SK-N-SH (cell line): Measurements from ENCODE around the gene TREM1. TPM values are rescaled to one million over a fixed set of nuclear protein-coding genes. Genes with fewer than 3 reads are reported as not detected.

Experiments
- CTCF ChIA-PET: fragments of 300-600, 350-600 bp; formaldehyde crosslinking; extraction: SDS; loops from one replicate; lab custom pipeline; 2021; lab: Yijun Ruan, JAX
- POLR2A ChIA-PET: fragments of 350-600 bp; sonication (Branson Sonifier 250); formaldehyde crosslinking; extraction: SDS; loops from one replicate; lab custom pipeline; 2020; ENCODE audit warnings: antibody characterized with exemption, inconsistent platforms; lab: Yijun Ruan, JAX
- DNase-seq: peaks from one replicate; pipeline ENCODE4 v3.0.0; 2012
- H2AFZ ChIP-seq: fragments of 200-600 bp; sonication (generic); 2 replicates; pipeline ENCODE4 v1.8.1; 2016; ENCODE audit warnings: antibody characterized with exemption, mild to moderate bottlenecking, low read depth
- H3F3A ChIP-seq: fragments of 200-600 bp; sonication (generic); replicated peaks from 2 replicates; pipeline ENCODE3; 2016; ENCODE audit warnings: antibody characterized with exemption, mild to moderate bottlenecking; ENCODE audit not compliant: insufficient read depth
- H3K27ac ChIP-seq, 2 experiments: fragments of 200-500 bp in 1 of 2; fragments of 200-600 bp in 1 of 2; sonication (Bioruptor generic) in 1 of 2; sonication (generic), shearing (Covaris generic) in 1 of 2; 2 replicates each; pipeline versions ENCODE4 v1.5.1 to v1.6.1; 2014 to 2016; ENCODE audit warnings: low read depth in 2 of 2, inconsistent platforms in 1 of 2, low read length in 1 of 2, mild to moderate bottlenecking in 1 of 2, mixed read lengths in 1 of 2
- H3K27me3 ChIP-seq: fragments of 200-600 bp; sonication (generic), shearing (Covaris generic); 2 replicates; pipeline ENCODE4 v1.6.1; 2016; ENCODE audit warnings: mixed run types; ENCODE audit not compliant: insufficient read depth
- H3K36me3 ChIP-seq, 2 experiments: fragments of 200-500 bp in 1 of 2; fragments of 200-600 bp in 1 of 2; sonication (Bioruptor generic) in 1 of 2; sonication (generic) in 1 of 2; replicated peaks in 1 of 2; 2 replicates each; pipeline versions ENCODE3 to v1.5.1; 2014 to 2016; ENCODE audit warnings: low read length in 1 of 2, mild to moderate bottlenecking in 1 of 2; ENCODE audit not compliant: insufficient read depth in 2 of 2, control insufficient read depth in 1 of 2
- H3K4me1 ChIP-seq, 2 experiments: fragments of 200-500 bp in 1 of 2; fragments of 200-600 bp in 1 of 2; sonication (Bioruptor generic) in 1 of 2; sonication (generic), shearing (Covaris generic) in 1 of 2; 2 replicates each; pipeline versions ENCODE4 v1.5.1 to v1.6.1; 2014 to 2016; ENCODE audit warnings: low read depth in 1 of 2, low read length in 1 of 2, mixed run types in 1 of 2; ENCODE audit not compliant: insufficient read depth in 2 of 2, control insufficient read depth in 1 of 2
- H3K4me2 ChIP-seq: fragments of 200-600 bp; sonication (generic), shearing (Covaris generic); 2 replicates; pipeline ENCODE4 v1.6.1; 2017; ENCODE audit warnings: mixed run types
- H3K4me3 ChIP-seq, 2 experiments: fragments of 200-500 bp in 1 of 2; fragments of 200-600 bp in 1 of 2; sonication (Bioruptor generic) in 1 of 2; sonication (generic), shearing (Covaris generic) in 1 of 2; 2 replicates each; pipeline versions ENCODE4 v1.5.1 to v1.8.1; 2014 to 2016; ENCODE audit warnings: low read depth in 2 of 2, inconsistent platforms in 1 of 2, low read length in 1 of 2, mild to moderate bottlenecking in 1 of 2, mixed read lengths in 1 of 2, moderate library complexity in 1 of 2
- H3K79me2 ChIP-seq: fragments of 200-600 bp; sonication (generic); 2 replicates; pipeline ENCODE4 v1.8.1; 2017; ENCODE audit warnings: mild to moderate bottlenecking; ENCODE audit not compliant: insufficient read depth
- H3K9ac ChIP-seq: fragments of 200-600 bp; sonication (generic); 2 replicates; pipeline ENCODE4 v1.6.1; 2017; ENCODE audit warnings: mixed run types
- H3K9me2 ChIP-seq: fragments of 200-600 bp; sonication (generic); 2 replicates; pipeline ENCODE4 v1.6.1; 2017; ENCODE audit warnings: mixed run types
- H3K9me3 ChIP-seq: fragments of 200-600 bp; sonication (generic); 2 replicates; pipeline ENCODE4 v1.6.1; 2017; ENCODE audit warnings: mixed run types, mild to moderate bottlenecking, moderate library complexity
- H4K20me1 ChIP-seq: fragments of 200-600 bp; sonication (generic); 2 replicates; pipeline ENCODE4 v1.6.1; 2017; ENCODE audit warnings: mild to moderate bottlenecking, mixed run types; ENCODE audit not compliant: insufficient read depth
- ELF1 ChIP-seq: IDR thresholded peaks from 2 replicates; pipeline ENCODE4 v1.4.0; 2012
- EP300 ChIP-seq, 2 experiments: IDR thresholded peaks; 2 replicates each; pipeline versions ENCODE4 v1.4.0 to v1.6.1; 2012; ENCODE audit warnings: borderline replicate concordance in 1 of 2, low read depth in 1 of 2, low read length in 1 of 2
- FOSL2 ChIP-seq: IDR thresholded peaks from 2 replicates; pipeline ENCODE4 v1.4.0; 2012; ENCODE audit warnings: low read depth, mild to moderate bottlenecking, moderate library complexity, borderline replicate concordance
- GABPA ChIP-seq: IDR thresholded peaks from 2 replicates; pipeline ENCODE4 v1.4.0; 2012; ENCODE audit warnings: low read depth, mild to moderate bottlenecking
- GATA2 ChIP-seq: sonication (generic); formaldehyde crosslinking; IDR thresholded peaks from 2 replicates; pipeline ENCODE4 v1.5.0; 2020; ENCODE audit warnings: mild to moderate bottlenecking, missing genetic modification reagents
- JUND ChIP-seq: IDR thresholded peaks from 2 replicates; pipeline ENCODE4 v1.4.0; 2012
- MEF2A ChIP-seq: IDR thresholded peaks from 2 replicates; pipeline ENCODE4 v1.4.0; 2012; ENCODE audit warnings: low read depth, borderline replicate concordance
- NFIC ChIP-seq: IDR thresholded peaks from 2 replicates; pipeline ENCODE4 v1.4.0; 2012; ENCODE audit warnings: borderline replicate concordance
- NRF1 ChIP-seq: IDR thresholded peaks from 2 replicates; pipeline ENCODE4 v1.6.1; 2012; ENCODE audit warnings: low read depth, mild to moderate bottlenecking, low read length
- RAD21 ChIP-seq: IDR thresholded peaks from 2 replicates; pipeline ENCODE4 v1.6.1; 2012; ENCODE audit warnings: mild to moderate bottlenecking, low read length
- SIN3A ChIP-seq: IDR thresholded peaks from 2 replicates; pipeline ENCODE4 v1.6.1; 2012; ENCODE audit warnings: low read depth, mild to moderate bottlenecking, low read length, moderate library complexity, borderline replicate concordance
- SMC3 ChIP-seq: IDR thresholded peaks from 2 replicates; pipeline ENCODE4 v1.6.1; 2012; ENCODE audit warnings: low read depth, low read length, improper control_type of control experiment
- TAF1 ChIP-seq: IDR thresholded peaks from 2 replicates; pipeline ENCODE4 v1.6.1; 2012; ENCODE audit warnings: low read depth, mild to moderate bottlenecking, low read length, moderate library complexity, borderline replicate concordance
- TCF12 ChIP-seq: IDR thresholded peaks from 2 replicates; pipeline ENCODE4 v1.4.0; 2012
- TEAD4 ChIP-seq: IDR thresholded peaks from 2 replicates; pipeline ENCODE4 v1.4.0; 2012; ENCODE audit warnings: mild to moderate bottlenecking, borderline replicate concordance; ENCODE audit not compliant: insufficient read depth
- WGBS: methylation state at CpG from one replicate; pipeline ENCODE4 v1.1.6; 2017; ENCODE audit warnings: low lambda C conversion rate; 5-methylcytosine and 5-hydroxymethylcytosine counted together
- polyA plus RNA-seq, 3 experiments: library from polyadenylated mRNA; depleted of rRNA; stranded (reverse); fragments of >200 nt; gene quantifications; 2 replicates each; pipeline ENCODE4 v1.2.3, GENCODE V29; 2012
- TF ChIP-seq, protein P1 (sequence below): IDR thresholded peaks from 2 replicates; pipeline ENCODE4 v1.6.1; 2012; ENCODE audit warnings: mild to moderate bottlenecking, low read depth, low read length, moderate library complexity
- TF ChIP-seq, protein P2 (sequence below): IDR thresholded peaks from 2 replicates; pipeline ENCODE4 v1.4.0; 2012; ENCODE audit warnings: low read depth
- TF ChIP-seq, protein P3 (sequence below): IDR thresholded peaks from 2 replicates; pipeline ENCODE4; 2012
- TF ChIP-seq, protein P4 (sequence below): fragments of 200-600 bp; sonication (generic); IDR thresholded peaks from 2 replicates; pipeline ENCODE4 v1.6.1; 2017; ENCODE audit warnings: antibody characterized with exemption, mild to moderate bottlenecking, moderate library complexity

Gene TREM1
- polyA plus RNA-seq, 1 of the 3 experiments (the other 2 are of a cell fraction) = not detected

DNA sequence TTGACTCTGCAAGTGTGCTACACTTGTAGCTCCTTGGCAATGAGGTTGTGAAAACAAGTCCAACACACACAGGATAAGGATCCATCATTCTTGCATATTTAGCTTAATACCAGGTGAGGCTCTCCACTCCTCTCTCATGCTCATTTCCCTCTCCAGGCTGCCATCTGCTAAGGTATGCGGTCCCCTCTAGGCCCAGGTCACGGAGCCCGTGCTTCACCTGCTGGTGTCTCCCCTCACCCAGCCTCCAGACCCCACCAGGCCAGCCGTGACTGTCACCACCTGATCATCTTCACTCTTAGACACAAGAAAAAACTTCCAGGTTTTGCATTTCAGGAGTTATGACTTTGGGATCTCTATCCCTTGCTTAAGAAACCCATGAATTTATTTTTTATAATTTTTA lies 34.7 kb upstream of the TREM1 start:
- Histone ChIP-seq H3K27me3 (peaks cover 12% of the 10 kb centered on the region; the same call in 1 of the 2 replicates), H3K9me3 (no peaks in the 10 kb centered on the region), H3K4me2 (no peak overlapping the region), H3K79me2 (no peaks in the 10 kb centered on the region), H3K9me2 (no peaks in the 10 kb centered on the region), H3F3A (peaks cover 6% of the 10 kb centered on the region), H3K9ac (no peak overlapping the region), H3K4me1 (peaks cover 0 to 2% of the 10 kb centered on the region in 2 experiments; a peak in 1 of 4 replicates), H3K27ac (no peak overlapping the region), H4K20me1 (no peaks in the 10 kb centered on the region), H2AFZ (no peak overlapping the region), H3K36me3 (no peaks in the 10 kb centered on the region), H3K4me3 (no peak overlapping the region)
- DNase-seq = no peak
- CTCF ChIA-PET = interaction anchor here (1.2 to 4.9 kb wide), 3 partner anchors 11 to 15 kb away, joined by 3 to 80 read pairs (median 50); partner anchors contain the start of gene NCR2
- TF ChIP-seq SMC3 (no peak), NFIC (no peak), GATA2 (CRISPR knock-in tag) (no peak), GABPA (no peak), JUND (no peak), NRF1 (no peak), TCF12 (no peak), RAD21 (no peak), ELF1 (no peak)
- TF ChIP-seq, protein P1, sequence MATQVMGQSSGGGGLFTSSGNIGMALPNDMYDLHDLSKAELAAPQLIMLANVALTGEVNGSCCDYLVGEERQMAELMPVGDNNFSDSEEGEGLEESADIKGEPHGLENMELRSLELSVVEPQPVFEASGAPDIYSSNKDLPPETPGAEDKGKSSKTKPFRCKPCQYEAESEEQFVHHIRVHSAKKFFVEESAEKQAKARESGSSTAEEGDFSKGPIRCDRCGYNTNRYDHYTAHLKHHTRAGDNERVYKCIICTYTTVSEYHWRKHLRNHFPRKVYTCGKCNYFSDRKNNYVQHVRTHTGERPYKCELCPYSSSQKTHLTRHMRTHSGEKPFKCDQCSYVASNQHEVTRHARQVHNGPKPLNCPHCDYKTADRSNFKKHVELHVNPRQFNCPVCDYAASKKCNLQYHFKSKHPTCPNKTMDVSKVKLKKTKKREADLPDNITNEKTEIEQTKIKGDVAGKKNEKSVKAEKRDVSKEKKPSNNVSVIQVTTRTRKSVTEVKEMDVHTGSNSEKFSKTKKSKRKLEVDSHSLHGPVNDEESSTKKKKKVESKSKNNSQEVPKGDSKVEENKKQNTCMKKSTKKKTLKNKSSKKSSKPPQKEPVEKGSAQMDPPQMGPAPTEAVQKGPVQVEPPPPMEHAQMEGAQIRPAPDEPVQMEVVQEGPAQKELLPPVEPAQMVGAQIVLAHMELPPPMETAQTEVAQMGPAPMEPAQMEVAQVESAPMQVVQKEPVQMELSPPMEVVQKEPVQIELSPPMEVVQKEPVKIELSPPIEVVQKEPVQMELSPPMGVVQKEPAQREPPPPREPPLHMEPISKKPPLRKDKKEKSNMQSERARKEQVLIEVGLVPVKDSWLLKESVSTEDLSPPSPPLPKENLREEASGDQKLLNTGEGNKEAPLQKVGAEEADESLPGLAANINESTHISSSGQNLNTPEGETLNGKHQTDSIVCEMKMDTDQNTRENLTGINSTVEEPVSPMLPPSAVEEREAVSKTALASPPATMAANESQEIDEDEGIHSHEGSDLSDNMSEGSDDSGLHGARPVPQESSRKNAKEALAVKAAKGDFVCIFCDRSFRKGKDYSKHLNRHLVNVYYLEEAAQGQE = no peak
- TF ChIP-seq, protein P2, sequence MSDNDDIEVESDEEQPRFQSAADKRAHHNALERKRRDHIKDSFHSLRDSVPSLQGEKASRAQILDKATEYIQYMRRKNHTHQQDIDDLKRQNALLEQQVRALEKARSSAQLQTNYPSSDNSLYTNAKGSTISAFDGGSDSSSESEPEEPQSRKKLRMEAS = no peak
- POLR2A ChIA-PET = no interaction called here
- 33% methylated on average over 4 of the region's 4 CpGs for WGBS

DNA sequence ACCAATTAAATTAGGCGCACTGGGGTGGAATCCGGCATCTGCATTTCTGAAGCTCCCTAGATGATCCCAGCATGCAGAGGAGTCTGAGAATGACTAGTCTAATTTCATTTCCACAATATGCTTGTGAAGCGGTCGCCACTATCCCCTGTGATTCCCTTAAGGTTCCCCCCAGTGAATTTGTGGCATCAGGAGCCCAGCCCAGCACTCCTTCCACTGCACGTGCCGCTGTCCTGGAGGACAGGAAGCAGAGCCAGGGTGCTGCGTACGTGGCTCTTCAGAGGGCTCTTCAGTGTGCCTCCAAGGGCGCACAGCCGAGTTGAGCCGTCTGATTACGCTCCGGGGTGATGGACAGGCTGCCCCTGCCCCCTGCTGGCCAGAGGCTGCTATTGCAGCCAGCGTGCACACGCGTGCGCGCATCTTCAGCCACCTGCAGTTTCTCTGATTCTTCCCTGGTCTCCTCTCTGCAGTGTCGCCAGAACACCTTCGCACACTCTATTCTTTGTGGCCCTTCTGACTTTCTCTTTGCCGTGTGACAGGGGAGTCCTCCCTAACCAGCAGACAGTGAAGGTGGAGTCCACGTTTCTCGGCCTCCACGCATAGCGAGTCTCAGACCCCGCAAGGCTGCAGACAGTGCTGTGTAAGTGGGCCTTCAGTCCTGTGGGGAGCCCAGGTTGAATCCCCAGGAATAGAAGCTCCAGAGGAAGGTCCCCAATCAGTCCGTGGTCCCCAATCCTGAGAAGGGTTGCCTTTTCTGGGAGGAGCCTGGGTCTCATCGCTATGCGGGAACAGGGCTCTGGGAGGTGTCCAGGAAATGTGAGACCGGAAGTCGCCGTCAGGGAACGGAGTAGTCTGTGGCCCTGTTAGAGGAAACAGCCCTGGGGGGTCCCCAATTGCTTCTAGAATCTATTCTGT lies 32.4 kb upstream of the TREM1 start:
- Histone ChIP-seq H3K9ac (no peak overlapping the region), H3K4me1 (peaks cover 0 to 2% of the 10 kb centered on the region in 2 experiments; a peak in 1 of 4 replicates), H3K4me3 (peak overlapping the region; percentile 28 to 60), H3K27ac (no peak overlapping the region), H3K36me3 (no peaks in the 10 kb centered on the region), H3K4me2 (peak overlapping the region; percentile 85), H3K27me3 (peaks cover 20% of the 10 kb centered on the region), H3F3A (peaks cover 6% of the 10 kb centered on the region), H2AFZ (peak overlapping the region; percentile 66), H4K20me1 (no peaks in the 10 kb centered on the region)
- CTCF ChIA-PET = interaction anchor here (0.6 to 4.9 kb wide), 28 partner anchors 8 to 386 kb away, joined by 3 to 80 read pairs (median 3); partner anchors contain the start of gene NCR2
- WGBS = 29% methylated on average over 30 of the region's 33 CpGs
- no peak for TF ChIP-seq TEAD4
- peak; percentile 86 for TF ChIP-seq SMC3
- no peak for TF ChIP-seq GABPA
- no peak for TF ChIP-seq MEF2A
- peak; percentile 88 for TF ChIP-seq RAD21
- TF ChIP-seq SIN3A = 0 out of 2 replicates have a peak, but pooled peaks have one; percentile 26
- TF ChIP-seq NRF1 = peak; percentile 54
- no peak for TF ChIP-seq GATA2 (CRISPR knock-in tag)
- TF ChIP-seq, protein P3, sequence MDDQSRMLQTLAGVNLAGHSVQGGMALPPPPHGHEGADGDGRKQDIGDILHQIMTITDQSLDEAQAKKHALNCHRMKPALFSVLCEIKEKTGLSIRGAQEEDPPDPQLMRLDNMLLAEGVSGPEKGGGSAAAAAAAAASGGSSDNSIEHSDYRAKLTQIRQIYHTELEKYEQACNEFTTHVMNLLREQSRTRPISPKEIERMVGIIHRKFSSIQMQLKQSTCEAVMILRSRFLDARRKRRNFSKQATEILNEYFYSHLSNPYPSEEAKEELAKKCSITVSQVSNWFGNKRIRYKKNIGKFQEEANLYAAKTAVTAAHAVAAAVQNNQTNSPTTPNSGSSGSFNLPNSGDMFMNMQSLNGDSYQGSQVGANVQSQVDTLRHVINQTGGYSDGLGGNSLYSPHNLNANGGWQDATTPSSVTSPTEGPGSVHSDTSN = peak; percentile 76
- TF ChIP-seq FOSL2 = no peak
- no peak for TF ChIP-seq EP300 (IDR thresholded peaks at IDR 0.05; ENCODE audit: borderline replicate concordance in 1 of 2, low read depth in 1 of 2, low read length in 1 of 2)
- TF ChIP-seq TAF1 = no peak
- TF ChIP-seq, protein P4, sequence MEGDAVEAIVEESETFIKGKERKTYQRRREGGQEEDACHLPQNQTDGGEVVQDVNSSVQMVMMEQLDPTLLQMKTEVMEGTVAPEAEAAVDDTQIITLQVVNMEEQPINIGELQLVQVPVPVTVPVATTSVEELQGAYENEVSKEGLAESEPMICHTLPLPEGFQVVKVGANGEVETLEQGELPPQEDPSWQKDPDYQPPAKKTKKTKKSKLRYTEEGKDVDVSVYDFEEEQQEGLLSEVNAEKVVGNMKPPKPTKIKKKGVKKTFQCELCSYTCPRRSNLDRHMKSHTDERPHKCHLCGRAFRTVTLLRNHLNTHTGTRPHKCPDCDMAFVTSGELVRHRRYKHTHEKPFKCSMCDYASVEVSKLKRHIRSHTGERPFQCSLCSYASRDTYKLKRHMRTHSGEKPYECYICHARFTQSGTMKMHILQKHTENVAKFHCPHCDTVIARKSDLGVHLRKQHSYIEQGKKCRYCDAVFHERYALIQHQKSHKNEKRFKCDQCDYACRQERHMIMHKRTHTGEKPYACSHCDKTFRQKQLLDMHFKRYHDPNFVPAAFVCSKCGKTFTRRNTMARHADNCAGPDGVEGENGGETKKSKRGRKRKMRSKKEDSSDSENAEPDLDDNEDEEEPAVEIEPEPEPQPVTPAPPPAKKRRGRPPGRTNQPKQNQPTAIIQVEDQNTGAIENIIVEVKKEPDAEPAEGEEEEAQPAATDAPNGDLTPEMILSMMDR = peak; percentile 97
- TF ChIP-seq, all 33 proteins: peak for 6
- Histone ChIP-seq H3K79me2 (no peaks in the 10 kb centered on the region), H3K9me2 (no peaks in the 10 kb centered on the region), H3K9me3 (no peaks in the 10 kb centered on the region)
- peak; percentile 84 for DNase-seq
- POLR2A ChIA-PET = no interaction called here
